Gastrocnemius medialis (tissue), 4 donors: Measurements from ENCODE around the gene CHTF18. TPM values are rescaled to one million over a fixed set of nuclear protein-coding genes. Genes with fewer than 3 reads are reported as not detected.

ENCODE experiments used
- ATAC-seq, 2 donors: fragments of 150-250 bp; one replicate each; pipeline ENCODE4 v1.9.1; 2016
- DNase-seq, 2 donors: peaks; one replicate each; pipeline ENCODE4 v3.0.0-alpha.2; 2019
- H3K27ac ChIP-seq, 4 donors: fragments of 200-600 bp; sonication (generic); 1 replicate in 1 of 4; 2 replicates in 3 of 4; pipeline ENCODE4 v1.5.1; 2016 to 2018; ENCODE audit warnings: mild to moderate bottlenecking in 2 of 4, moderate library complexity in 1 of 4
- H3K27me3 ChIP-seq, 3 donors: fragments of 200-600 bp; sonication (generic) in 2 of 3; 1 replicate in 1 of 3; 2 replicates in 2 of 3; pipeline versions ENCODE4 v1.5.1 to v1.6.0; 2016 to 2019; ENCODE audit warnings: mild to moderate bottlenecking in 1 of 3, moderate library complexity in 1 of 3
- H3K36me3 ChIP-seq, 2 donors: fragments of 200-600 bp; sonication (generic) in 1 of 2; one replicate each; pipeline ENCODE4 v1.5.1; 2017 to 2018
- H3K4me1 ChIP-seq, 2 donors: fragments of 200-600 bp; sonication (generic) in 1 of 2; one replicate each; pipeline ENCODE4 v1.5.1; 2016 to 2017; ENCODE audit warnings: mild to moderate bottlenecking in 2 of 2
- H3K4me3 ChIP-seq, 4 donors: fragments of 200-600 bp; sonication (generic) in 3 of 4; 1 replicate in 1 of 4; 2 replicates in 3 of 4; pipeline ENCODE4 v1.5.1; 2016 to 2019; ENCODE audit warnings: mild to moderate bottlenecking in 2 of 4
- H3K9me3 ChIP-seq, 3 donors: fragments of 200-600 bp; sonication (generic) in 2 of 3; 1 replicate in 1 of 3; 2 replicates in 2 of 3; pipeline ENCODE4 v1.5.1; 2016 to 2019
- POLR2A ChIP-seq, 2 donors: fragments of 450-650 bp; IDR thresholded peaks; one replicate each; pipeline ENCODE4 v1.6.1; 2017; ENCODE audit warnings: antibody characterized with exemption in 2 of 2, mild to moderate bottlenecking in 2 of 2, moderate library complexity in 2 of 2
- in situ Hi-C, 4 donors: fragments of 200-750 bp; cut with MboI; loops; one replicate each; pipeline versions ENCODE4 v1.15.0 to v1.8.0; 2017; ENCODE audit warnings: low sequenced_read_pairs in 4 of 4
- intact Hi-C: fragments of 100-400 bp; cut with DNase I; formaldehyde crosslinking; loops from one replicate; pipeline ENCODE4 v1.15.1; 2023; ENCODE audit warnings: low total_unique reads
- total RNA-seq, 4 donors: library from RNA; depleted of rRNA; stranded (reverse); fragments of >200 nt; gene quantifications; one replicate each; pipeline versions ENCODE4 v1.1.0 to v1.2.3, GENCODE V29; 2016
- TF ChIP-seq, protein P1 (sequence below), 5 experiments: fragments of 450-650 bp in 3 of 5; fragments of 200-600 bp in 2 of 5; sonication (generic) in 2 of 5; IDR thresholded peaks in 4 of 5; conservative IDR thresholded peaks in 1 of 5; 1 replicate in 4 of 5; 2 replicates in 1 of 5; pipeline ENCODE4 v1.5.1; 2016 to 2019; ENCODE audit warnings: antibody characterized with exemption in 5 of 5, mild to moderate bottlenecking in 3 of 5, moderate library complexity in 3 of 5

CHTF18 gene
- total RNA-seq, 4 donors from 2014 or later, result 0.44 to 5.8 (median 3.1) TPM

- no peaks in the 10 kb centered on the region for H3K4me1 ChIP-seq
- in situ Hi-C loops (loop anchor here in 1 of 4 donors (25.0 kb wide), 1 partner anchor 260 kb away; the partner anchor contains the start of gene SSTR5), intact Hi-C loops (no loop called here)
- H3K27ac ChIP-seq, result no peak overlapping the region
- TF ChIP-seq POLR2A (IDR thresholded peaks at IDR 0.05), result no peak
- TF ChIP-seq, protein P1, sequence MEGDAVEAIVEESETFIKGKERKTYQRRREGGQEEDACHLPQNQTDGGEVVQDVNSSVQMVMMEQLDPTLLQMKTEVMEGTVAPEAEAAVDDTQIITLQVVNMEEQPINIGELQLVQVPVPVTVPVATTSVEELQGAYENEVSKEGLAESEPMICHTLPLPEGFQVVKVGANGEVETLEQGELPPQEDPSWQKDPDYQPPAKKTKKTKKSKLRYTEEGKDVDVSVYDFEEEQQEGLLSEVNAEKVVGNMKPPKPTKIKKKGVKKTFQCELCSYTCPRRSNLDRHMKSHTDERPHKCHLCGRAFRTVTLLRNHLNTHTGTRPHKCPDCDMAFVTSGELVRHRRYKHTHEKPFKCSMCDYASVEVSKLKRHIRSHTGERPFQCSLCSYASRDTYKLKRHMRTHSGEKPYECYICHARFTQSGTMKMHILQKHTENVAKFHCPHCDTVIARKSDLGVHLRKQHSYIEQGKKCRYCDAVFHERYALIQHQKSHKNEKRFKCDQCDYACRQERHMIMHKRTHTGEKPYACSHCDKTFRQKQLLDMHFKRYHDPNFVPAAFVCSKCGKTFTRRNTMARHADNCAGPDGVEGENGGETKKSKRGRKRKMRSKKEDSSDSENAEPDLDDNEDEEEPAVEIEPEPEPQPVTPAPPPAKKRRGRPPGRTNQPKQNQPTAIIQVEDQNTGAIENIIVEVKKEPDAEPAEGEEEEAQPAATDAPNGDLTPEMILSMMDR (IDR thresholded peaks at IDR 0.05 in 4 of 5, conservative IDR thresholded peaks at IDR 0.05 in 1 of 5), result no peak
- H3K4me3 ChIP-seq, result no peak overlapping the region
- H3K36me3 ChIP-seq, result no peaks in the 10 kb centered on the region
- ATAC-seq, result no peak
- DNase-seq, result no peak
- peaks cover 53 to 83% (median 58%) of the 10 kb centered on the region in 3 donors for H3K27me3 ChIP-seq
- no peaks in the 10 kb centered on the region for H3K9me3 ChIP-seq
Measured at GRCh38 chr16:802461-802860, 14.0 kb downstream of the CHTF18 start.

GRCh38 chr16:802914-803753 is 14.7 kb downstream of the CHTF18 start:
- DNase-seq (no peak), ATAC-seq (no peak)
- intact Hi-C loops (no loop called here), in situ Hi-C loops (loop anchor here in 1 of 4 donors (25.0 kb wide), 1 partner anchor 259 kb away; the partner anchor contains the start of gene SSTR5)
- H3K27ac ChIP-seq, result no peak overlapping the region
- H3K27me3 ChIP-seq, result peaks cover 53 to 78% (median 55%) of the 10 kb centered on the region in 3 donors
- no peaks in the 10 kb centered on the region for H3K4me1 ChIP-seq
- no peak overlapping the region for H3K4me3 ChIP-seq
- H3K9me3 ChIP-seq, result no peaks in the 10 kb centered on the region
- no peak for TF ChIP-seq POLR2A (IDR thresholded peaks at IDR 0.05)
- TF ChIP-seq, protein P1 (IDR thresholded peaks at IDR 0.05 in 4 of 5, conservative IDR thresholded peaks at IDR 0.05 in 1 of 5), result no peak
- H3K36me3 ChIP-seq, result no peaks in the 10 kb centered on the region

GRCh38 chr16:803754-804080 is 15.3 kb downstream of the CHTF18 start:
- TF ChIP-seq, protein P1 (IDR thresholded peaks at IDR 0.05 in 4 of 5, conservative IDR thresholded peaks at IDR 0.05 in 1 of 5), result no peak
- no peak for TF ChIP-seq POLR2A (IDR thresholded peaks at IDR 0.05)
- Histone ChIP-seq H3K9me3 (no peaks in the 10 kb centered on the region), H3K27ac (no peak overlapping the region), H3K27me3 (peaks cover 55 to 72% (median 55%) of the 10 kb centered on the region in 3 donors), H3K36me3 (no peaks in the 10 kb centered on the region), H3K4me3 (no peak overlapping the region), H3K4me1 (no peaks in the 10 kb centered on the region)
- intact Hi-C loops (no loop called here), in situ Hi-C loops (loop anchor here in 1 of 4 donors (25.0 kb wide), 1 partner anchor 259 kb away; the partner anchor contains the start of gene SSTR5)
- DNase-seq, result no peak
- ATAC-seq, result no peak

DNA sequence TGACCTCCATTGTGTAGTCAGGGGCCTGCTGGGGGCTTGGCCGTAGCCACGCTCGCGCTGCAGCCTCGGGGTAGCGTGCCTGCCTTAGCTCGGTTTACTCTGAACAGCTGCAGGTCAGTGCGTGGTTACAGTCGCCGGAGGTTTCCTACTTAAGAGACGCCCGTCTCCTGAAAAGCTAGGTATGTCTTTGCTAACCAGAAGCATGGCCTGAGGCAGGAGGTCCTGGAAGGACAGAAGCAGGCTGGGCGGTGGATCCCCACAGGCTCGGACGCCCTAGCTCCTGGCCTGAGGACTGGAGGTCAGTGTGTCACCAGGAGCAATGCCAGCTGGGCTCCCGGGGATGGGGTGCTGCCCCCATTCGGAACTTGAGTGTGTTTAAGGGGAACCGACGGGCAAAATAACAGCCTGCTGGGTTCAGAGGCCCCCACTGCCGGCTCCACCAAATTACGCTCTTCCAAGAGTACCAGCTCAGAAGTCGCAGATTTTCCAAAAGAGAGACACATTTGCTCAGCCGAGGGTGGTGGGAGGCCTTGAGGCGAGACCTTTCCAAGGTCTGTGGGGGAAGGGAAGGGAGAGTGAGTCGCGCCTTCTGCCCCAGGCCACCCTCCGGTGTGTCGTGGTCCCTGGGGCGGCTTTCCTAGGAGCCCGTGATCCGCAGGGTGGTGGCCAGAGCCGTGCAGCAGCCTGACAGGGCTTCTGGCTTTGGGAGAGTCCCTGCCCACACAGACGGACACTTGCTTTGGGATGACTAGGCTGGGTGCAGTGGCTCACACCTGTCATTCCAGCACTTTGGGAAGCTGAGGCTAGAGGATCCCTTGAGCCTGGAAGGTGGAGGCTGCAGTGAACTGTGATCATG is 16.0 kb downstream of the CHTF18 start:
- no peak for TF ChIP-seq POLR2A (IDR thresholded peaks at IDR 0.05)
- TF ChIP-seq, protein P1 (IDR thresholded peaks at IDR 0.05 in 4 of 5, conservative IDR thresholded peaks at IDR 0.05 in 1 of 5), result no peak
- Histone ChIP-seq H3K4me3 (no peak overlapping the region), H3K27ac (no peak overlapping the region), H3K36me3 (no peaks in the 10 kb centered on the region), H3K4me1 (no peaks in the 10 kb centered on the region), H3K9me3 (no peaks in the 10 kb centered on the region), H3K27me3 (peaks cover 49 to 65% (median 52%) of the 10 kb centered on the region in 3 donors)
- DNase-seq, result no peak
- intact Hi-C loops, result no loop called here
- in situ Hi-C loops, result loop anchor here in 1 of 4 donors (25.0 kb wide), 1 partner anchor 258 kb away; the partner anchor contains the start of gene SSTR5
- ATAC-seq, result no peak
